ENCODE results near the gene MTUS2.

- TF ChIP-seq POLR2A (IDR thresholded peaks at IDR 0.05; ENCODE audit: extremely low read depth, insufficient read length), result no peak
- TF ChIP-seq, protein P1, sequence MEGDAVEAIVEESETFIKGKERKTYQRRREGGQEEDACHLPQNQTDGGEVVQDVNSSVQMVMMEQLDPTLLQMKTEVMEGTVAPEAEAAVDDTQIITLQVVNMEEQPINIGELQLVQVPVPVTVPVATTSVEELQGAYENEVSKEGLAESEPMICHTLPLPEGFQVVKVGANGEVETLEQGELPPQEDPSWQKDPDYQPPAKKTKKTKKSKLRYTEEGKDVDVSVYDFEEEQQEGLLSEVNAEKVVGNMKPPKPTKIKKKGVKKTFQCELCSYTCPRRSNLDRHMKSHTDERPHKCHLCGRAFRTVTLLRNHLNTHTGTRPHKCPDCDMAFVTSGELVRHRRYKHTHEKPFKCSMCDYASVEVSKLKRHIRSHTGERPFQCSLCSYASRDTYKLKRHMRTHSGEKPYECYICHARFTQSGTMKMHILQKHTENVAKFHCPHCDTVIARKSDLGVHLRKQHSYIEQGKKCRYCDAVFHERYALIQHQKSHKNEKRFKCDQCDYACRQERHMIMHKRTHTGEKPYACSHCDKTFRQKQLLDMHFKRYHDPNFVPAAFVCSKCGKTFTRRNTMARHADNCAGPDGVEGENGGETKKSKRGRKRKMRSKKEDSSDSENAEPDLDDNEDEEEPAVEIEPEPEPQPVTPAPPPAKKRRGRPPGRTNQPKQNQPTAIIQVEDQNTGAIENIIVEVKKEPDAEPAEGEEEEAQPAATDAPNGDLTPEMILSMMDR (IDR thresholded peaks at IDR 0.05; ENCODE audit: low read depth, low read length), result no peak
- TF ChIP-seq, protein P2, sequence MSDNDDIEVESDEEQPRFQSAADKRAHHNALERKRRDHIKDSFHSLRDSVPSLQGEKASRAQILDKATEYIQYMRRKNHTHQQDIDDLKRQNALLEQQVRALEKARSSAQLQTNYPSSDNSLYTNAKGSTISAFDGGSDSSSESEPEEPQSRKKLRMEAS (IDR thresholded peaks at IDR 0.05; ENCODE audit: low read depth, low read length), result no peak
Observed at GRCh38 chr13:29451976-29452375, 631.8 kb downstream of the MTUS2 start.
